GM18873 (cell line): ENCODE data around the gene CES3.
"Not testable (repeated sequence)": the region's sequence is repeated elsewhere in the genome, so short reads cannot be mapped to it uniquely, and the experiment has no call there.

Source experiments
- ATAC-seq: cut with Tn5 transposase; IDR thresholded peaks from one replicate; pipeline ENCODE4 v1.9.1; 2021; ENCODE audit warnings: mild to moderate bottlenecking, moderate library complexity, moderate number of reproducible peaks; ENCODE audit not compliant: unreplicated experiment, low FRiP score

CES3 gene

GRCh38 chr16:66944054-66944441 is 17.0 kb upstream of the CES3 start:
- no peak for ATAC-seq

- not testable (repeated sequence) for ATAC-seq
These were observed 16.1 kb upstream of the CES3 start for GRCh38 chr16:66944971-66945370.

- ATAC-seq, result no peak
These were observed 15.1 kb upstream of the CES3 start for GRCh38 chr16:66945939-66946338.

GRCh38 chr16:66946541-66946940 is 14.5 kb upstream of the CES3 start:
- no peak for ATAC-seq

GRCh38 chr16:66946974-66947301 is 14.1 kb upstream of the CES3 start:
- no peak for ATAC-seq

- peak; percentile 50 for ATAC-seq
These were observed 13.6 kb upstream of the CES3 start for GRCh38 chr16:66947302-66948065.

- no peak for ATAC-seq
These were observed 12.8 kb upstream of the CES3 start for GRCh38 chr16:66948134-66948836.

- ATAC-seq, result no peak
These were observed 12.2 kb upstream of the CES3 start for GRCh38 chr16:66948837-66949225.

GRCh38 chr16:66949472-66949871 is 11.6 kb upstream of the CES3 start:
- no peak for ATAC-seq

- ATAC-seq, result no peak
These were observed 10.6 kb upstream of the CES3 start for GRCh38 chr16:66950437-66950836.

GRCh38 chr16:66950971-66951790 is 9.9 kb upstream of the CES3 start:
- no peak for ATAC-seq

- ATAC-seq, result no peak
These were observed 8.5 kb upstream of the CES3 start for GRCh38 chr16:66952430-66953110.

GRCh38 chr16:66953462-66954096 is 7.5 kb upstream of the CES3 start:
- ATAC-seq, result no peak

GRCh38 chr16:66954097-66954659 is 6.9 kb upstream of the CES3 start:
- ATAC-seq, result no peak

GRCh38 chr16:66955363-66956153 is 5.5 kb upstream of the CES3 start:
- not testable (repeated sequence) for ATAC-seq

GRCh38 chr16:66956154-66956457 is 5.0 kb upstream of the CES3 start:
- not testable (repeated sequence) for ATAC-seq

- ATAC-seq, result no peak
These were observed 2.0 kb upstream of the CES3 start for GRCh38 chr16:66958857-66959703.

GRCh38 chr16:66959704-66960161 is 1.3 kb upstream of the CES3 start:
- no peak for ATAC-seq
